H1 (cell line): ENCODE measurements around the gene MLC1. TPM values are rescaled to one million over a fixed set of nuclear protein-coding genes. Genes with fewer than 3 reads are reported as not detected.

Source experiments
- ATF2 ChIP-seq: IDR thresholded peaks from 2 replicates; pipeline ENCODE4 v1.6.1; 2012; ENCODE audit warnings: low read length, inconsistent platforms
- KDM5A ChIP-seq: fragments of 200-600 bp; IDR thresholded peaks from 2 replicates; pipeline ENCODE4 v1.7.1; 2012; ENCODE audit warnings: mild to moderate bottlenecking, low read length, inconsistent platforms, mixed read lengths
- POLR2AphosphoS5 ChIP-seq: IDR thresholded peaks from 2 replicates; pipeline ENCODE4 v1.6.1; 2011; ENCODE audit warnings: low read depth, low read length
- RNF2 ChIP-seq: fragments of 200-900, 300-1000 bp; sonication (generic); IDR thresholded peaks from 2 replicates; pipeline ENCODE4 v1.7.1; 2016; ENCODE audit warnings: borderline replicate concordance, low read depth, mild to moderate bottlenecking, antibody characterized with exemption, low read length; ENCODE audit not compliant: poor library complexity, severe bottlenecking; ENCODE audit errors: missing control alignments
- polyA plus RNA-seq, 7 experiments: library from polyadenylated mRNA; depleted of rRNA in 3 of 7; stranded (reverse) in 5 of 7; unstranded in 2 of 7; fragments of >200 nt in 5 of 7; fragments of 200-250 nt in 2 of 7; gene quantifications; 1 replicate in 5 of 7; 2 replicates in 1 of 7; 4 replicates in 1 of 7; pipeline versions ENCODE4 v1.2.1 to v1.2.3, GENCODE V29; 2011 to 2013; ENCODE audit warnings: missing spikeins in 2 of 7, mixed read lengths in 2 of 7
- total RNA-seq: library from RNA; stranded (reverse); fragmentation: NEBNext Ultra II Directional; extraction: Animal tissue kit (Norgen Biotek cat#: 25700); gene quantifications from 2 replicates; pipeline ENCODE4 v1.2.1, GENCODE V29; 2021

The MLC1 gene
- total and polyA plus RNA-seq, 2 of the 8 experiments (the other 6 are each of a cell fraction or from before 2014, with no cell fraction given): 0.20 TPM; not detected in 1

- TF ChIP-seq ATF2 (no peak), KDM5A (no peak), POLR2AphosphoS5 (no peak), RNF2 (no peak)
Observed at GRCh38 chr22:50045211-50046018, 39.8 kb downstream of the MLC1 start (continued).
